Measurements from ENCODE around the gene ZNF598.
"Not testable (repeated sequence)": the region's sequence is repeated elsewhere in the genome, so short reads cannot be mapped to it uniquely, and the experiment has no call there.

The ZNF598 gene

DNA sequence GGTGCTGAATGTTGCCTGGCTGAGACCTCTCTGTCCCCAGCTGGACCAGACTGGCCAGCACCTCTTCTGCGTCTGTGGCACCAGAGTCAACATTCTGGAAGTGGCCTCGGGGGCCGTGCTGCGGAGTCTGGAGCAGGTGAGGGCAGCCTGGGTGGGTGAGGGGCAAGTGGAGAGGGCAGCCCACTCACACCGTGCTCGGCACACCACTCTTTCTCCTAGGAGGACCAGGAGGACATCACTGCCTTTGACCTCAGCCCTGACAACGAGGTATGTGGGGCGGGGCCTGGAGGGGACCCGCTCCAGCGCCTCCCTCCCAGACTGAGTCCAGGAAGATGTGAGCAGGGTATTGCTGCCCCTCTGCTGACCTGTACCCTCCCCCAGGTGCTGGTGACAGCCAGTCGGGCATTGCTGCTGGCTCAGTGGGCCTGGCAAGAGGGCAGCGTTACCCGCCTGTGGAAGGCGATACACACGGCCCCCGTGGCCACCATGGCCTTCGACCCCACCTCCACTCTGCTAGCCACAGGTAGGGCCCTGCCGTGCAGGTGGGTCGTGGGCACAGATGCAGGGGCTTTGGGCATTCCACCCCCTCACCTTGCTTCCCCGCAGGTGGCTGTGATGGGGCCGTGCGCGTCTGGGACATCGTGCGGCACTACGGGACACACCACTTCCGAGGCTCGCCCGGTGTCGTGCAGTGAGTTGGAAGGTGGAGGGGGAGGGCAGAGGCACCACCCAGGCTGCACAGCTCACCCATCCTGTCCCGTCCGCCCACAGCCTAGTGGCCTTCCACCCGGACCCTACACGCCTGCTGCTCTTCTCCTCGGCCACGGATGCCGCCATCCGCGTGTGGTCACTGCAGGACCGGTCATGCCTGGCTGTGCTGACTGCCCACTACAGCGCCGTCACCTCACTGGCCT lies 35.2 kb downstream of the ZNF598 start:
- DNase-seq = no peak

DNA sequence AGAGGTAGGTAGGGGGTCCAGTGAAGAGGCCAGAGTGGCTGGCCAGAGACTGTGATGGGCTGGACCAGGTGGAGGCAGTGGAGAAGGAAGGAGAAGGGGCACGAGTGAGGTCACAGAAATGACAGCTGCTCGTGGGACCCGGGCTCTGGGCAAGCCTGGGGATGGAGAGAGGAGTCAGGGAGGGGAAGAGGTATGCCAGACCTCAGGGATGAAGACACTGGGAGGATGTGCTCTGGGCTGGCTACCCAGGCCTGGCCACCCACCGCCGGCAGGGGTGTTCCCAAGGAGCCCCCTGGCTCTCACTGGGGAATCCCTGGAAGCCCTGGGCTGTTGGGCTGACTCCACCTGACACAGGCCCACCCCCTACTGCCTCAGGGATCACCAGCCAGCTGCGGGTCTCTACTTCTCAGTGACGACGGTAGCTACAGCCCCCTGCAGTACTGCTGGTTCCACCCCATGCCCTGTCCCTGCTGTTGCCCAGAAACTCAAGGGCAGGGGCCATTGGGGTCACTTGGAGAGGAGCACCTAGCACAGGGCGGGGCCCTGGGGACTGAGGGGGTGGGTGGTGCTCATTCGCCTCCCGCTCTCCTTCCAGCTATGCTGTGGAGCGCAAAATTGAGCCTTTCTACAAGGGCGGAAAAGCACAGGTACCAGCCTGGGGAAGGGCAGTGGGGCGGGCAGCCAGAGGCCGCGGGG lies 36.0 kb downstream of the ZNF598 start:
- DNase-seq = no peak

DNA sequence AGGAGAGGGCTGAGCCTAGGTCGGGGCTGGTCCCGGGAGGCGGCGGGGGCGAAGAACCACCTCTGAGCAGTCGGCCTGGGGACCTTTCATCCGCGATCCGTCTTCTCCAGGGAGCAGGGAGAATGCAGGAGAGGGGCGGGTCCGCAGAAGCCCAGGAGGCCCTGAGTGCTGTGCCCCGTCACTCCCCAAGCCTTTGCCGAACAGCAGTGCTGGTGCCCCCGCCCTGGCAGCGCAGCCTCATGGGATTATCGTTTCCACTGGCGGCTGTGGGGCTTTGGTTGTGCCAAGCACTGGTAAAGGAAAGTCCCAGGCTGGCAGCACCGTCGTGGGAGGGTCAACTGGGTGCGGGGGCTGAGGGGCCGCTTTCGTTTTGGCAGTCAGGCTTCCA lies 37.1 kb downstream of the ZNF598 start:
- DNase-seq = peak; percentile 47

DNA sequence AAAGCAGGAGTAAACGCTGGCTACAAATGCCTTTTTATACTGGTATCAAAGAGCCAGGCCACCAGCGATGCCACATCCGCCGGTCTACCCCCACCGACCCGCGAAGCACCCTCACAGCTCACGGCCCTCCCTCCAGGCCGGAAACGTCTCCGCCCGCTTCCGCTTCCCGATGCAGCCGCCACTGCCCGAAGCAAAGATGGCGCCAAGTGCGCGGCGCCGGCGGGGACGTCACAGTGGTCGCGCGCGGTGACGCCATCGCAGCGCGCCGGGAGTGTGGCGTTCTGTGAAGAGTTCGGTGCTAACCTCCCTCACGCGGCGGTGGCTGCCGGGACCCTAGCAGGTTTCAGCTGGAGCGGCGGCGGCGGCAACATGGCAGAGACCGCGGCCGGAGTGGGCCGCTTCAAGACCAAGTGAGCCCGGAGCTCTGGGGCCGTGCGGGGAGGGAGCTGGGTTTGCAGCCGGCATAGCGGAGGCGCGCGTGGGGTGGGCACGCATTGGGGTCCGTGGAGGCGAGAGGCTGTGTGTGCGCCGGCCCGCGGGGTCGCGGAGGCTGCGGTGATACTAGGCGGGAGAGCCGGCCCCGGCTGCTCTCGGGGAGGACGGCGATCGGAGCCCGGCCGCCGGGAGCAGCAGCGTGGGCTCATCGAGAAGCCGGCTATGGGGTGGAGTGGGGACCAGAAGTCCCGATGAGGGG lies 37.7 kb downstream of the ZNF598 start, which contains the start of gene TBL3:
Gene TBL3 (plus strand): TSS at position 258 of the 694 bp plus-strand sequence. CDS start 112 bp downstream, at position 370.
- peak; percentile 98 for DNase-seq

DNA sequence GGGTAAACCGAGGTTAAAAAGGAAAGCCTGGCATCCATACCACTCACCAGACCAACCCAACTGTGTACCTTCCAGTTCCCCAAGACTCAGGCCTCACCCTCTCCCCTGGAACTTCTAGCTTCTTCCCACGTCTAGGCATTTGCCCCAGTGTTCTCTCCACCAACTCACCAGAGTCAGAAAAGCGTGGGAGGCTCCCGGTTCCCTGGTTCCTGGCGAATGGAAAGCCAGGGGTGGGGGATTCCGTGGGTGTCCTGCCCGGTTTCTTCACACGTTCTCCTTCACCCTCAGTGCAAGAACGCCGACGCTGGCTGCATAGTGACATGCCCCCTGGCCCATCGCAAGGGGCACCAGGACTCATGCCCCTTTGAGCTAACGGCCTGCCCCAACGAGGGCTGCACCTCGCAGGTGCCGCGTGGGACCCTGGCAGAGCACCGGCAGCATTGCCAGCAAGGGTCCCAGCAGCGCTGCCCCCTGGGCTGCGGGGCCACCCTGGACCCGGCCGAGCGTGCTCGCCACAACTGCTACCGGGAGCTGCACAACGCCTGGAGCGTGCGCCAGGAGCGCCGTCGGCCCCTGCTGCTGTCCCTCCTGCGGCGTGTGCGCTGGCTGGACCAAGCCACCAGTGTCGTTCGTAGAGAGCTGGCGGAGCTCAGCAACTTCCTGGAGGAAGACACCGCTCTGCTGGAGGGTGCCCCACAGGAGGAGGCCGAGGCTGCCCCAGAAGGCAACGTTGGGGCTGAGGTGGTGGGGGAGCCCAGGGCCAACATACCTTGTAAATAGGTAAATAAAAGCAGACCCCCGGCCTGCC lies 41.3 kb downstream of the ZNF598 start:
- DNase-seq = no peak

DNA sequence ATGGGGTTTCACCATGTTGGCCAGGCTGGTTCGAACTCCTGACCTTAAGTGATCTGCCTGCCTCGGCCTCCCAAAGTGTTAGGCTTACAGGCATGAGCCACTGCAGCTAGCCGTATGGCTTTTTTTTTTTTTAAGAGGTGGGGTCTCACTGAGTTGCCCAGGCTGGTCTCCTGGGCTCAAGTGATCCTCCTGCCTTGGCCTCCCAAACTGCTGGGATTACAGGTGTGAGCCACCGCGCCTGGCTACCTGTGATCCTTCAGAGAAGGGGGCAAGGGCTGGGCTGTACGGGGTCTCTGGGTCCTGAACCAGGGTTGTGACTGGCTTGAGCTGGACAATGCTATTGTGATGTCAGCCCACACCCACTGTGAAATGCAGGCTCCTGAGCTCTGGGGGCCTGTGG lies 43.2 kb downstream of the ZNF598 start, which contains the start of gene RNF151:
Gene RNF151 (plus strand): TSS at position 397 of the 400 bp plus-strand sequence. CDS start 26 bp downstream, outside the sequence.
- DNase-seq = no peak

DNA sequence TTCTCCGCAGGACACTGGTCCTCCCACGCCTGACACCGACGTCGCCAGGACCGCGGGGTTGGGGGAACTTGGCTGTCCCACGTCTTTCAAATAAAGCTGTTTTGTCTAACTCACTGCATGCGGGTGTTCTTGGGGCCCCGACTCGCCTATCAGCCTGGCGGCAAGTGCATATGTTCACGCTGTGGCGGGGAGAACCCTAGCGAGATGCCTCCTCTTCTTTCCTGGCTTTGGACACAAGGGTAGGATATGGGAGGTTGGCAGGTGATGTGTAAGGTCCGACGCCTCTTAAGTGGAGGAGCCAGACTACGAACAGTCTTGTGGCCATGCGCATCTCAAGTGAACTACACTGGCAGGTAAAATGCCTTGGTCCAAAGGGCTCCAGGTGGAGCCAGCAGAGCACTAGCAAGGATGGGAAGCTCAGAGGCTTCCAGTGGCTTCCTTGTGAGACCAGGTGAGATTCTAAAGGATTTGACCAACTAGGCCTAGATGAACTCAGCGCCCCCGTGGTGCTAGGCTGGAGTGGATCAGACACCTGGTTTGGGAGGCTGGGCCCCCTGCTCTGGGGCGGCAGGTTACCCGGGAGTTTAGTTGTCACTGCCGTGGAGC lies 44.1 kb downstream of the ZNF598 start:
- DNase-seq = no peak

DNA sequence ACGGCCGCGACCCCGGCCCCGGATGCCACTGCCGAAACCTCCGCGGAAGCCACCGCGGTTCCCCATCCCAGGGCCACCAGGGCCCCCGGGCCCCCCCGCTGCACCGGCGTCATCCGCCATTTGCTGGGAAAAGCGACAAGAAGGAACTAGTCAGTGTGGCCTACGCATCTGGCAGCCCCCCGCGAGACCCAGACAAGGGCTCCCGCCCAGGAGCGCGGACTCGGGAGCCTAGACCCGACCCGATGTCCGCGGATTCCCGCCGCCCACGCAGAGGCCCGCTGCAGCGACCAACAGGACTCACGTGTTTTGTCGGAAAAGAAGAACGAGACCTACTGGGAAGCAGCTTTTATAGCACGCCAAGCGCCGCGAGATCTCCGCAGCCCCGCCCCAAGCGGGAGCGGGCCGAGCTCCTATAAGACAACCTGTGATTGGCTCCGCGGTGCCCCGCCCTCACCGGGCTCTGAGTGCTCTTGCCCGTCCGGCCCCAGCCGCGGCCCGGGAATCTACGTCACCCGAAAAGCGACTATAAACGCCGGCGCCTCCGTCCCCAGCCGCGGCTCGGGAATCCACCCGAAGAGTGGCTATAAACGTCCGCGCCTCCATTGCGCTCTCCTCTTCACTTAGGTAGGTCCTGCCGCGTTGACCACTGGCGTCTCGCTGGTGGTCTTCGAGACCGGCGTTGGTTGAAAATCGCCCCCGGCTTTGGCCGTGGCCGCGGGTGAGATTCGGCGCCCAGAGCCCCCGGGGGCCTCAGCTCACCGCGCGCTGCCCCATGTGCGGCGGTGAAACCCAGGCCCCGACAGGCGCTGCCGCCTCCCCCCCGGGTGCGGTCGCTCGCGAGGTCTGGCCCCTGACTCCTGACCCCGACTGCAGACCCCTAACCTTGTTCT lies 44.9 kb downstream of the ZNF598 start, which contains the start of gene RPS2:
Gene RPS2 (minus strand): TSS at position 321 of the 890 bp plus-strand sequence. CDS start 201 bp downstream, at position 120.
- DNase-seq = peak; percentile 99

DNA sequence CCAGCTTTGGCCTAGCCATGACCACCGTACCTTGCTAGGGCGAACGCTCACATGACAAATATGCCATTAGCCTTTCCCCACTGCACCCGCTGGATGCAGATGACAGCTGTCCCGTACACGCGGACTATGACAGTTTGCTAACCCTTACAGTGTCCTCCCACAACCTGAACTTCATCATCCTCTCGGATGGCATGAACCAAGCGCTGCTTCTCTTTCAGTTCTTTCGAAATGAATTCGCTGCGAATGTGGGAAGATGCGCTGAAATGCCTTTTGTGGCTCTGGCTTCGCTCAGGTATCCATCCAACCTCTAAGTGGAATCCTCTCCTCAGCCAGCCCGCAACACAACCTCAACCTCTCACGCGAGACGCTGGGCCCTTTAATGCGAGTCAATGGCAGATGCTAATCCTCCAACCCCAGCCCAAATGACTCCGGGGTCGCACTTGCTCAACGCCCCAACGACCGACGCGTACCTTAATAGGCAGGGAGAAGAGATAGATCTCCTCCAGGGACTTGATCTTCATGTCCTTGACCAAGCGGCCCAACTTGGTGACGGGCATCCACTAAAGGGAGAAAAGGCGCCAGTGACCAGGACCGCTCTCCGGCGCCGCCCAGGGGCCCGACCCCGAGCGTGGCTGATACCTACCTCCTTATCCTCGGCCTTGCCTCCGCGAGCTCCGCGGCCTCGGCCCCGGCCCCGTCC lies 45.7 kb downstream of the ZNF598 start:
- DNase-seq = peak; percentile 56

DNA sequence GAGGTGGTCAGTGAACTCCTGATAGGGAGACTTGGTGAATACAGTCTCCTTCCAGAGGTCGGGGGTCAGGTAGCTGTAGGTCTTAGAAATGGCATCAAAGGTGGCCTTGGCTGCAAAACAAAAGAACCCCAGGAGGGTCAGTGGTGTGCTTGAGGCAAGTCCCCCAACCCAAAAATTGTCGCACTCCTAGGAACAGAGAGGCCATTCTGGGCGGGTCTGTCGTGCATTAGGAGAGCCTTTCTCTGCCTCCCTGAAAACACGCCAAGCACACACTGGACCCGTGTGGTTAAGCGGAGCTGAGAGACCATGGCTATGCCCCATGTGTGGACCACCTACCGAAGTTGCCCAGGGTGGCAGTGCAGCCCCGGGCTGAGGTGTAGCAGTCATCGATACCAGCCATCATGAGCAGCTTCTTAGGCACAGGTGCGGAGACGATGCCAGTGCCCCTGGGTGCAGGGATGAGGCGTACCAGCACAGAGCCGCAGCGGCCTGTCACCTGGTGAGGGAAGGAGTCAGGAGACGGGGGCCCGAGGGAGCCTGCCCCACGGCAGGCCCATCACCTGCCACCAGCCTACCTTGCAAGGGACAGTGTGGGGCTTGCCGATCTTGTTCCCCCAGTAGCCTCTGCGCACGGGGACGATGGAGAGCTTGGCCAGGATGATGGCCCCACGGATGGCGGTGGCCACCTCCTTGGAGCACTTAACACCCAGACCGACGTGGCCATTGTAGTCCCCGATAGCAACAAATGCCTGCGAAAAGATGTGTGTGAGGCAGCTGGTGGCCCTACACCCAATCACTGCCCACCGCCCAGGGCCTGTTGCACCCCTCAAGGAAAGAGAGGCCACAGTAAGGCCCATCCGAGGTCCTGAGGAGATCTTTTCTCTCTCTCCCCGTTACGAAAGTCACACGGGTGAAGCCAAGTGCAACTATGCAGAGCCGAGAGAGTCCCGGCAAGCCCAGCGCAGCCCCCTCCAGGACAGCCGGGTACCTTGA lies 47.2 kb downstream of the ZNF598 start:
- DNase-seq = not testable (repeated sequence)

DNA sequence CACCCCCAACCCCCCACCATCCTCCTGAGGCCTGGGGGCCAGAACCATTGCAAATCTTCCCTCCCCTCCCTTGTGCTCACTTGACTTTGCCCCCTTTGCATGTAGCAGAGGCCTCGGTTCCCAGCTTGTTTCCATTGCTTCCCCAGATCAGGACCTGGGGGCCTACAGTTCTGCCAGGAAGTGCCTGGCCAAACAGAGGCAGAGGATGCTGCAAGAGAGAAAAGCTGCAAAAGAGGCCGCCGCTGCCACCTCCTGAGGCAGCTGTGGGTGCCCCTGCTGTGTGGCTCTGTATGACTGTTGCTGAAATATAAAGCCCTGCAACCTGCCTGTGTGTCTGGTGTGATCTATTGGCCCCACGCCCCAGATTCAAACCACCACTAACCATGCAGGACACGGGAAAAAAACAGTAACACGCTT lies 48.0 kb downstream of the ZNF598 start:
- peak; percentile 55 for DNase-seq

DNA sequence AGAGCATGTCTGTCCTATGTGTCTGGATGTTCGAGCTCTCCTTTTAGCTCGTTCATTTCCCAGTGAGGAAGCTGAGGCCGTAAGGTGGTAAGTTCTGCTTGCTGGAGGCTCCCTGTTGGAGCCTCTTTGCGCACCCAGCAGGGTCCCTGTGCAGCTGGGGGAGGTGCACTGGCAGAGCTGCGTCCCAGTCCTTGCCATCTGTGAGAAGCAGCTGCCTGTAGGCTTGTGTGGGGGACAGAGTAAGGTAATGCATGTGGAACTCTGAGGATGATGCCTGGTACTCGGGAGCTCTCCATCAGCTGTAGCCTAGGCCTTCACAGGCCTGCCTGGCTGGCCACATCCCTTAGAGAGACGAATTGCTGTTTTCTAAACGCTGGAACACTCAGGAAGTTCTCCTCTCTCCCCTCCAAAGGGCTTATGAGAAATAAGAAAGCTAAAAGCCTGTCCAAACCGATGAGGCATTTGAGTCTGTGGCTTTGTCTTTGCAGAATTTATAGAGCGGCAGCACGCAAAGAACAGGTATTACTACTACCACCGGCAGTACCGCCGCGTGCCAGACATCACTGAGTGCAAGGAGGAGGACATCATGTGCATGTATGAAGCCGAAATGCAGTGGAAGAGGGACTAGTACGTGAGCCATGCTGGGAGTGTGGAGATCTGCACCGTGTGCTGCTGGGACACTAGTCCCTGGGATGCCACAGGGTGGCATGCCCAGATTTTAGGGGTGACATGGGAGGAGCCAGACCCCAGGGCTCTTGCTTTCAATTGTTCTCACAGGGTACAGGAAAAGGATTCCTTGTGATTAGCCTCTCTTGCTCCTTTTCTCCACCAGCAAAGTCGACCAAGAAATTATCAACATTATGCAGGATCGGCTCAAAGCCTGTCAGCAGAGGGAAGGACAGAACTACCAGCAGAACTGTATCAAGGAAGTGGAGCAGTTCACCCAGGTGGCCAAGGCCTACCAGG lies 48.7 kb downstream of the ZNF598 start:
- DNase-seq = peak; percentile 90

DNA sequence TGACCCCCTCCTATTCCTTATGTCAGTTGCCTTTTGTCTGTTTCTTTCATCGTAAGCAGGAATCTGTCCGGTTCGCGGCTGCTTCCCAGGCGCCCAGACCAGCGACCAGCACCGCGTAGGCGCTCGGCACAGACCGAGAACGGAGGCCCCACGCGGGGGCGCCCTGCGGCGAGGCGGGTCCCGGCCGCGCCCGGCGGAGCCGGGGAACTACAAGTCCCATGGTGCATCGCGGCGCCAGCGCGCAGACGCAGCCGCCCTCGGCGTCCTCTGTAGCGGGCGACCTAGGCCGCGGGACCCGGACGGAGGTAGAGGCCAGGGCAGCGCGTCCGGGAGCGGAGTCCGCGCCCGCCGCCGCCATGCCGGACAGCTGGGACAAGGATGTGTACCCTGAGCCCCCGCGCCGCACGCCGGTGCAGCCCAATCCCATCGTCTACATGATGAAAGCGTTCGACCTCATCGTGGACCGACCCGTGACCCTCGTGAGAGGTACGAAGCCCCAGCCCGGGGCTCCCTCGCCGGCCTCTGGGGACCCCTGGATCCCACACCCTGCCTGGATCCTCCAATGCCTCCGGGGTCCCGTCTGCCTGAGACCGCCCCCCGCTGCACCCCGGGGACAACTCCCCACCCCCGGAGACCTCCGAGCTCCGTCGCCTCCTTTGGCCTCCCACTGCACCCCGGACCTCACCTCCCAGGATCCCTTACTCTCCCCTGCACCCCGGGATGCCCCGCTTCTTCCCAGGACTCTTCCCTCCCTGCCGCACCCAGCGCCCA lies 50.2 kb downstream of the ZNF598 start, which contains the start of gene NDUFB10:
Gene NDUFB10 (plus strand): TSS at position 270 of the 771 bp plus-strand sequence. CDS start 87 bp downstream, at position 357.
- peak; percentile 95 for DNase-seq

DNA sequence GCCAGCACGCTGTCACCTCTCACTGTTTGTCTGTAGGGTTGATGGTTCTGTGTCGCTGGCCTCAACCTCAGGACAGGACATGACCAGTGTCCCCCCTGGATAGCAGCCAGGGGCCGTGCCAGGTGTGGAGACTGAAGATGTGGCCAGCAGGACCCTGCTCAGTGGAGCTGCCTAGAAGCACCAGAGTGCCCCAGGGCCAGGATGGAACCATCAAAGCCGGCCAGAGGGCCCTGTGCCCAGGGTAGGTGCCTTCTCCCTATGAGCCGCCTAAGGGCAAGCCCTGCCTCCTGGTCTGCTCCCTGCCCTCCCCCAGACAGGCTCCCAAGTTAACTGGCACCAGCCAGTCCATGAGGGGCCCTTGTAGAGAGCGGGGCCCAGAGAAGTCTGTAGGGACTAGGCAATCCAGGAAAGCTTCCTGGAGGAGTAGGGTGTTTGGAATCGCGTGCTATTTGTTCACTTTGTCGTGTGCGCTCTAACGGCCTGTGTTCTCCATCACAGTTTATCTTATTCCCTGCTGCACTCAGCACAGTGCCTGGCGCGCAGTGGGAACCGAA lies 50.8 kb downstream of the ZNF598 start:
- DNase-seq = no peak

DNA sequence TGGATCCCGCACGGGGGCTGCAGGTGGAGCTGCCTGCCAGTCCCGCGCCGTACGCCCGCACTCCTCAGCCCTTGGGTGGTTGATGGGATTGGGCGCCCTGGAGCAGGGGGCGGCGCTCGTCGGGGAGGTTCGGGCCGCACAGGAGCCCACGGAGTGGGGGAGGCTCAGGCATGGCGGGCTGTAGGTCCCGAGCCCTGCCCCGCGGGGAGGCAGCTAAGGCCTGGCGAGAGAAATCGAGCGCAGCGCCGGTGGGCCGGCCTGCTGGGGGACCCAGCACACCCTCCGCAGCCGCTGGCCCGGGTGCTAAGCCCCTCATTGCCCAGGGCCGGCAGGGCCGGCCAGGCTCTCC lies 51.5 kb downstream of the ZNF598 start:
- not testable (repeated sequence) for DNase-seq
